ELR (cell line): ENCODE results near the gene SNAP23.

Source experiments
- DNase-seq: peaks from one replicate; pipeline ENCODE4 v3.0.0-alpha.2; 2015; ENCODE audit warnings: low read depth

Gene SNAP23

DNA sequence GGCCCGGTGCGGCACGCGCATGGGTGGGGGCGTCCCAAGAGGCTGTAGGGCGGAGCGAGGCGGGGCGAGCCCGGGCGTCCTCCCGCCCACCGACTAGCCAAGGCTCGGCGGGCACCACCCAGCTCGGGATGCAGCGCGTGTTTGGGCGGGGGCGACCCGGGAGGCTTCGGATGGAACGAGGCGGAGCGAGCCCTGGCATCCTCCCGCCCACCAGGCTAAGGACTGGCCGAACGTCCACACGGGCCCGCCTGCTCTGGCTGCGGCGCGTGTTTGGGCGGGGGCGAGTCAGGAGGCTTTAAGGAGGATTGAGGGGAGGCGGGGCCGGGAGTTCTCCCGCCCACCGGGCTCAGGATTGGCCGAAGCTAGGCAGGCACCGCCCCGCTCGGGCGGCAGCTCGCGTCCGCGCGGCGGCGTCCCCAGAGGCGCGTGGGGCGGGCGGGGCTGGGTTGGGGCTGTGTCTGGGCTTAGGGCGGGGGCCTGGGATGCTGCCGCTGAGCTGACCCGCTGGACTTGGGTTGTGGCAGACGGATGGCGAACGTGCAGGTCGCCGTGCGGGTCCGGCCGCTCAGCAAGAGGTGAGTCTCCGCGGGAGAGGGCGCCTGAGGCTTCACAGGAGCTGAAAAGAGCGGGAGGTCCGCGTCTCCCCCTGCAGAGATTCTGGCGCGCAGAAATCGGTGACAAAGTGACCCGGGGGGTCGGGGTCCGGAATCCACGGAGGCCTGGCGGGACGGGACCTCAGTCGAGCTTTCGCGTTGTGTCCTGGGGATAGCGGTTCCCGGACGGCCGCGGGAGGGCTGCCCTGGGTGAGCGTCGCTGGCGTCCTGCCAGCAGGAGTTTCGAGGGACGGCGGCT is 80.0 kb downstream of the SNAP23 start, which contains the start of gene STARD9:
Gene STARD9, plus strand, starts transcription at position 419 of the 852 bp plus-strand sequence. Its CDS starts 110 bp downstream, at position 529.
- peak; percentile 98 for DNase-seq

DNA sequence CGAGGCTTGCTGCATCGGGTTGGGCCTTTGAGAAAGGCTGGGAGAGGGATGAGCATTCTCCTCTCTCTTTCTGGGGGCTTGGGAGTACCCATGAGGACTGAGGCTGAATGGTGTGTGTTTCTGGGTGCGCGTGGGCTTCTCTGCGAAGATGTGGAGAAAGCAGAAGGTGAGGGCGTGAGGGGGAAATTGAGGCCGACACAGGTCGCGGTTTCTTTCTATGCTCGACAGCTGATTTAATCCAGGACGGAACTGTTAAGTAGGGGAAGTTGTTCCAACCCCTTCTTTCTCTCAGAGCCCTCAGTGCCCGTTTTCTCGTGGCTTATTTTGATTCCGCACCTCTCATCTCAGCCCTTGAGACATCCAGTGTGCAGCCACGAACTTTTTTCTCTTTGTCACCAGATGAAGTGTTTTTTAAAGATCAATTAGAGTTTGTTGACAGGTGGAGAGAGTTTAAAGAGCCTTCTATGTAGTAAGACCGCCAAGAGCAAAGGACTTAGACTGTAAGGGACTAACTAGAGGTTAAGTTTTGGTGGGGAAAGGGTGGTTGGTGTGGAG is 80.7 kb downstream of the SNAP23 start:
- peak; percentile 20 for DNase-seq

DNA sequence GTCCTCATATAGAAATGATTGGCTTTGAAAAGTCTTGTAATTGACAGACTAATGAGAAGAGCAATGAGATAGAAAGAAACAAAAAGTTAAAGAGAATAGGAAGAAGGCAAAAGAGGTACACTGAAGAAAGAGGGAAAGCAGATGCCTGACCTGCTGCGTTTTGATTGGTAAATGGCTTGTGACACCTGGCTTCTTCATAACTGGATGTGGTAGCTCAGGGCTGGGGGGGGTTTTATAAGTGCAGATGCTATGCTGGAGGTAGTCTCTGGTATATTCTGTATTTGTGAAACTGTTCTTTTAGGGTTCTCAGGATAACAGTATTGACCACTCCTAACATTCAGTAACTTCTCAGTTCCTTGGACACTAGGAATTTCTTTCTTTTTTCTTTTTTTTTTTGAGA is 81.3 kb downstream of the SNAP23 start:
- no peak for DNase-seq

DNA sequence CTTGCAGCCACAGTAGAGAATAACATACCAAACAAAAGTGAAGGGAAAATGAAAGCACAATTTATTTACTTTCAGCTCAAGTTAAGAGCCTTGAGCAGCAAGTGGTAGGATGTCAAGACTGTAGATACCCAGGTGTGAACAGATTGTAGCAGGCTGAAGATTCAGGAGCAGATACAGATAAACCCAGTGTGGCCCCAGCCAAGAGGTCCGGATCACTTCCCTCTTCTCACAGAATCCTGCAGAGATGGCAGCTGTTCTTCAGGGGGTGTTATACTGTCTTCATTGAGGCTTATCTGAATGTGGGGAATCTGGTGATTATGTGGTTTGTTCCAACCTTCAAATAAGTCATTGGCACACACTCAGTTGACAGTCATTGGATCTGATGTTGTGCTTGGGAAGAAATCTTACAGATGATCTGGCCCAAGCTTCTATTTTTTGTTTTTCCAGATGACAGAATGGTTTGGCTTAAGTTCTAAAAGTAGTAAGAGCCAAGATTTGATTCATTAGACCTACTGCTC is 82.1 kb downstream of the SNAP23 start:
- no peak for DNase-seq

DNA sequence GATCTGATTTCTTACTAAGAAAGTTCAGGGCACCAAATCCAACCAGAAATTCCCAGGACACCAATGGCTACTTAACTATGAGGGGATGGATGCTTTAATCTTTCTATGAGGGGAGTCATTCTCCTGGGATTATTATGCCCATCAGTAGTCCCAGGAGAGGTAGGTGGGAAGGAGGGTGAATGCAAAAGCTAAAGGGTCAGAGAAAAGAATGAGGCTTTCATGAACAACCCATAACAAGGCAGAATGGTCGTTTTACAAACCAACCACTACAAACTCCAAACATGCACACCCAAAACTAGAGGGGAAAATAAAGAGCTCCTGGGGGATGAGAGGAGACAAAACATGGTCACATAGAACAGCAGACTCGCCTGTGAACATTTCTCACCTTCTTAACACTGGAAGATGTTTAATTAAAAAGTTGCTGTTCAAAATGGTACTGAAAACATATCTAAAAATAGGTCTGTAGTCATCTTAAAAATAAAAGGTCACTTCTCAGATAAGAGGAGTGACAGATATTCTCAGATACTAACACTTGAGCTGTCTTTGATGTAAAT is 83.6 kb downstream of the SNAP23 start:
- no peak for DNase-seq

DNA sequence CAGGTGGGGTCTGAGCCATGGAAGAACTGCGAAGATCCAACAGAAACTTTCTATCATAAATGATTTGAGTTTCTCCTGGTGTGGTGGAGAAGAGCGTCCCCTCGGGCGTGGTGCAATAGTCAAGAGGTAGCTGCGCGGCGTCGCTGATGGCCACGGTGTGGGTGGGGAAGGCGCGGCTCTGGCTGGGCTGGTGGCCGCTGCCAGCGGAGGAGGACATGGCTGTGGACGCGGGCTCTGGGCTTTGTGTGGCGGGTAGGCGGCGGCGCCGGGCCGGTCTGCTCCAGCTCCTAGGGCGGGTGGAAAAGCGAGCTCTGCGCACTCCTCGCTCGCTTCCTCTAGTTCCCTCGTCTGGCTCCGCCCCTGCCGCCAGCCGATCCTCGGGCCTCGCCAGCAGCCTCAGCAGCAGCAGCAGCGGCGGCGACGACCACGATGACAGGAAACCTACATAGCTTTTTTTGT is 85.9 kb downstream of the SNAP23 start:
- peak; percentile 85 for DNase-seq
